ENCODE data around the gene ADGRL3. TPM values are rescaled to one million over a fixed set of nuclear protein-coding genes. Genes with fewer than 3 reads are reported as not detected.

ADGRL3 gene
- total RNA-seq, 1 donor from 2014 or later = 45.9 TPM

DNA sequence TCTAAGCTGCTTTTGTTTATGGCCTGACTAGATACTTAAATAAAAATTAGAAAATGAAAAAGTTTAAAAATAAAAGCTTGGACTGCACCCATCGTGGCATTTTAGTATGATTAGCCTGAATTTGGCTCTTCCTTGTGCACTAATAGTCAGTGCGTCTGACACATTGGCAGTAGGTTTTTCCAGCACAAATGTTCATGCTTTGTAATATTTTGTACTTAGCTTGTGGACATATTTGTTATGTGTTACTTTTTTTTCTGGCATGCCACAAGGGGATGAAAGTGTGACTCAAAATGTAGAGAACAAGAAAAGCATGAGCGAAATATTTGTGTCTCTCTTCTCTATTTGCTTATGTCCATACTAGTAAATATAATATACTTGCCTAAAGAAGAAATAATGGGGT is 359.3 kb downstream of the ADGRL3 start:
- DNase-seq (ENCODE audit: low spot score) = no peak
- no peak for ATAC-seq
- intact Hi-C loops (cut with DNase I) = no loop called here

DNA sequence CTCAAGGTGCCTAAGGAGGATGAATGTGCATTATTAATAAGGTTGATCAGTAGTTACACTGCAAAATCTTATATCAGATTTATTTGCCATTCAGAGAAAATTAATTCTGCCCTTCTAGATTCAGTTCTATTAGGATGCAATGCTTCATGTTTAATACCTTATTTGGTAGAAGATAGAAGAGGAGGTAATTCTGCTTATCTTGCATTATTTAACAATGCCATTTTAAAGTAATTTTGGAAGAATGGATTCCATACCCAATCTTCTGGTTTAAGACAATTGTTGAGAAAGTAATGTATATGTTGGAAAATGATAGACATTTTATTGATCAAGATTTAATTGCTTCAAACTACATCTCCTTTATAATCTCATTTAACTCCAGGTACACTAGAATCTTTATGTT is 360.9 kb downstream of the ADGRL3 start:
- DNase-seq (ENCODE audit: low spot score) (no peak), ATAC-seq (no peak)
- intact Hi-C loops (cut with DNase I) = no loop called here

DNA sequence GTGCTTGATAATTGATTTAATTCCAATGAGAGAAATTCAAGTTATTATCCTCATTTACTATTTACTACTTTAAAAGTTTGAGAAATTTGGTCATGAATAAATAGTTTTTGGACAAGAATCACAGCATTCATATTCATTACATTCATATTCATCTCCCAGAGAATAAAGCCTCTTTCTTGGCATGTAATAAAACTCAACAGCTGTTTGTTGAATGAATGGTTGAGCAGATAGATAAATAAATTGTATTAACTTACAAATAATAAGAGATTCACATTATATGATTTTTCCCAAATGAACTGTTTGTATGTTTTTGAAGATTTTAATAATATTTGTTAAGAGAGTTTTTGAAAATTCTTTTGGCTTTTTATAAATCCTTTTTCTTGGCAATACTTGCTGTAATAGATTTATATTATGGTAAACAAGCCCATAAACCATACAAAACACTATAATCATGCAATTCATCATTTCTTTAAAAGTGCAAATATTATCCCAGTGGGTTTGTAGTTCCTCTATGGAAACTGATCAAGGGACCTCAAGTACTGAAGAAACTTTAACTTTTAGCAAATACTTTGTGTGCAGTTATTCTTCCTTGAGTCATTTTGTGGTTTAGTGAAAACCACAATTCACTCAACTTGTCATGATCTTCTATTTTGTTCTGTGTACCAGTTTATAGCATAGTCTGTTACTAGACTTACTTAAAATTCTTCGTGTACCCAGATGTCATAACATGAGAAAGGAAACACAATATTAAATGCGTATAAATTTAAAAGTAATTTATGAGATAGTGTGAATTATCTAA is 371.8 kb downstream of the ADGRL3 start:
- DNase-seq (ENCODE audit: low spot score) = no peak
- intact Hi-C loops (cut with DNase I) = no loop called here
- no peak for ATAC-seq

DNA sequence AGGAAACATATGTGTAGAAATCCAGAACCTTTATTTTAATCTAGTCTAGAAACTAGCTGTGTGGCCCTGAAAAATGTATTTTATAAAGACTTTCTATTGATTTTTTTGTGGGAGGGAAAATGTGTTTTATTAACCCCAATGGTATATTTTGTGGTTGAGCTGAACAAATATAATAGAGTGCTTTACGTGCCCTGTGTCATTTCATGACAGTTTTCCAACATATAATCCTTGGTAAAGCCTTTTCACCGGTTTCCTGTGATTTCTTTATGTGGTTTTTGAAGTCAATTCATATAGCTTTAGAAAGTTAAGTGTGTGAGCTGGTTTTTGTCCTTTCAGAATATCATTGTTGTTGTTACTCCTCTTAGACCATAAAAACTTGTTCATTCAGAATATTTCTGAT is 375.7 kb downstream of the ADGRL3 start:
- ATAC-seq (no peak), DNase-seq (ENCODE audit: low spot score) (no peak)
- intact Hi-C loops (cut with DNase I) = no loop called here

DNA sequence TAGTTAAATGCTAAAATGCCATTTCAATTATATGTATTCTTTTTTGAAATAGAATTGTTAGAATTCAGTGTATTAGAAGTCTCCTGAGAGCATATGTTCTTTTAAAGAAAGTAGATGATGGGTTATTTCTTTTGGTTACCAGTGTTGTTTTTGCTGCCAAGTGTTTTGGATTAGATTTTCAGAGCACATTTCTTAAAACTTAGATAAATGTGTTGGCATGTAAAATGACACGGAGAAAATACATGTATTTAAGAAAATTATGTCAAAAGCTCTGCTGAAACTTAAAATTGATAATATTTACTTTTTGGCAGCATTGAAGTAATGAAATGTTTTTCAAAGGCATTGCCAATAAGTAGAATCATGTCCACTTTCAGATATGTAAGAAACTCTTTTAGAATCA is 379.7 kb downstream of the ADGRL3 start:
- no peak for ATAC-seq
- intact Hi-C loops (cut with DNase I) = no loop called here
- no peak for DNase-seq (ENCODE audit: low spot score)

DNA sequence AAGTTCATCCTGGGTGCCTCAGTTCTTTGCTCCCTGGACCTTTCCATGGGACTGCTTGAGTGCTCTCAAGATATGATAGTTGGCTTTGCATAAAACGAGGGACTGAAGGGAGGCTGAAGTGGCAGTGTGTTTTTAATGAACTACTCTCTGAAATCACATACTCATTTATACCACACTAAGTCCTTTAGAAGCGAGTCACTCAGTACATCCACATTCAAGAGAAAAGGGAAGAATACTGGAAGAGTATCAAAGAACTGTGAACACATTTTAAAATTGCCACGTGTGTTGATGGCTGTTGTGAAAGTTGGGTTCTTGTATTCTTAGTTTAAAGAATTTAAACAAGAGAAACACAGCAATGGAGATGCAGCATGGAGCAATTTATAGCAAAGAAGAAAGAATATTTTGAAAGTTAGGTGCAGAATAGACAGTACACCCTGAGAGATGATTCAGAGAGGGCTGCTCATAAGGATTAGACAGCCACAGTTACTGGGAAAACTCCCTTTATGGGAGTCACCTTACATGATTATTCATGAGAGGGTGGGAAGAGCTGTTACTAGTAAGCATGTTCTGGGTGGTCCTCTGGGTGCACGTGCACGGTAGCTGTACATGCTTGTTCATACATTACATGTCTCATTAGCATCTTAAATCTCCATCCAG is 380.7 kb downstream of the ADGRL3 start:
- no peak for ATAC-seq
- DNase-seq (ENCODE audit: low spot score) = no peak
- intact Hi-C loops (cut with DNase I) = no loop called here

DNA sequence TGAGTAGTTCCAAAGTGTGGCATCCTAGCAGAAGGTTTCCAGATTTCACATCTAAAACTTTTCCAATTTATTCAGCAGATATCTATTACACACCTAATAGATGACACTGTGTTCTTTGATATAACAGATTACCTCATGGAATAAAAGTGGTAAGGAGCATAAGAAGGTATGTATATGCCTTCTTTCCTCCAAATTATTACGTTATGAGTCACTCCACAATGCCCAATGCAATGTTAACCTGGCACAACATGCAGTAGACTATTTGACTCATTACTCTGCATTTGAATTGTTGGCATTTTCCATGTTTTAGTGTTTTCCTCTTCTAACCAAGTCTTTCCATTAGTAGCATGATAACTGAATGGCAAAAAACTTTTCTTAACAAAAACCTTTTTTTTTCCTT is 383.6 kb downstream of the ADGRL3 start:
- no peak for DNase-seq (ENCODE audit: low spot score)
- no peak for ATAC-seq
- intact Hi-C loops (cut with DNase I) = no loop called here

DNA sequence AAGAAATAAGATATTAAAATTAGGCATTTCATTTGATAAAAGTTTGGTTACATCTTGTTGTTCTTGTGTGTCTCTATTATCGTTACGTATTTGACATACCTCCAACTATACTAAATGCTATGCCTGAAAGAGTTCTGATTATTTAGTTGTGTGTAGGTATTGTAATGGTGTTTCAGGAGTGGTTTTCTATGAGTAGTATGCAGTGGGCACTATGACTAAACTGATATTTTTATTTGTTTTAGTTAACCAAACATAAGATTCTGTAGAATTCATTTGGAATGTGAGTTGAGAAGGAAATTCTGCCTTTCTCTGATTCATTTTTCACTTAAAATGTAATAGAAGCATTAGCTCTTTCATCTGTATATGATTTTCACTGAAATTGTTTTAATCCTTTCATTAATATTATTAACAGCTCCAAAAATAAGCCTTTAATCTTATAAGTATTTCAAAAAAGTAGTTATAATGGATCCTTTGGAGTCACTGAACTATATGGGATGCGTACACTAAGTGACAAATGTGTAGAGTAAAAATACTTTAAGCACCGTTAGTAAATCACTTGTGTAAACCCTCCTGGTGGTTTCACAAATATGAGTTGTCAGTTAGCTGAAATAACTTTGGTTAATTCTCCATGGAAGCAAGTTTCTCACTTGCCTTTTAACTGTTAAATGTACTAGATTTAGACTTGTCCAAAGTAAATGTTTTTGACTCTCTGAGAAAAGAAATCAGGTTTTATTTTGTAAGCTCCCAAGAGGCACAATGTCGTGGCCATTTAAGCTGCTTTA is 388.7 kb downstream of the ADGRL3 start:
- ATAC-seq (no peak), DNase-seq (ENCODE audit: low spot score) (no peak)
- intact Hi-C loops (cut with DNase I) = no loop called here

DNA sequence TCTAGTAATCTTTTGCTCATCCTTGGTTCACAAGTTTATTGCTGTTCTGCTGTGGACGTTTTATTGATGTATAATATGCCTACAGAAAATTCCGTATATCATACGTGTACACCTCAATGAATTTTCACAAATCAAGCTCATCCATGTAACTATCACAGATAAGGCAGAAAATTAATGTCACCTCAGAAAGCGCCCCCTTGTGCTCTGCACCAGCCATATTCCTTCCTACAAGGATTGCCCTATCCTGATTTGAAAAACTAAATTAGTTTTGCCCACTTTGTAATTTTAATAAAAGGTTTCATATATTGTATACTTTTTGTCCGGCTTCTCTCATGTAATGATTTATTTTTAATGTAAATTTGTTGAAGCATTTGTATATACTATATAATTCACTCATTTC is 390.8 kb downstream of the ADGRL3 start:
- ATAC-seq (no peak), DNase-seq (ENCODE audit: low spot score) (no peak)
- intact Hi-C loops (cut with DNase I) = no loop called here

DNA sequence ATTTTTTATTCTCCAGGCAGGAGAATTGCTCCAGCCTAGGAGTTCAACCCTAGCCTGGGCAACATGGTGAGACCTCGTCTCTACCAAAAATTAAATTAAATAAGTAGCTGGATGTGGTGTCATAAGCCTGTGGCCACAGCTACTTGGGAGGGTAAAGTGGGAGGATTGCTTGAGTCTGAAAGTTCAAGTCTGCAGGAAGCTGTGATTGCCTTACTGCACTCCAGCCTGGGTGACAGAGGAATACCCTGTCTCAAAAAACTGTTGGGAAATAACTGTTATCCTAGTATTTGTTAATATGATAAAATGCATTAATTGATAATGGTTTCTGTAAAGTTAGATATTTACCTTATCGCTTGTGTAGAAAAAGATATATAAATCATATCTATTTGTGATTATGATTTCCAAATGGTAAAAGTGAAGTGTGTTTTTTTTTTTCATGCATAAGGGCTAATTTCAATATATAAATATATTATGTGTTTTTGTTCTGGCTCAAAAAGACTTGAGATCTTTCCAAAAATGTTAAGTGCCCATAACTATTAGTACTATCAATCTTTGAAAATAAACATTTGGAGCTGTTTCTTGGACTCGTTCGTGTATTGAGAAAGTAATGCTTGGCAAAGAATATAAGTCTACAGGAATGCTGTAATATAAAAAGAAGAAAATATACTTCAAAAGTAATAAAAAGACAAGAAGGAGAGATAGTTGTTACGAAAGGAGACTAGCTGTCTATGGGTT is 396.6 kb downstream of the ADGRL3 start:
- ATAC-seq (no peak), DNase-seq (ENCODE audit: low spot score) (no peak)
- intact Hi-C loops (cut with DNase I) = no loop called here

DNA sequence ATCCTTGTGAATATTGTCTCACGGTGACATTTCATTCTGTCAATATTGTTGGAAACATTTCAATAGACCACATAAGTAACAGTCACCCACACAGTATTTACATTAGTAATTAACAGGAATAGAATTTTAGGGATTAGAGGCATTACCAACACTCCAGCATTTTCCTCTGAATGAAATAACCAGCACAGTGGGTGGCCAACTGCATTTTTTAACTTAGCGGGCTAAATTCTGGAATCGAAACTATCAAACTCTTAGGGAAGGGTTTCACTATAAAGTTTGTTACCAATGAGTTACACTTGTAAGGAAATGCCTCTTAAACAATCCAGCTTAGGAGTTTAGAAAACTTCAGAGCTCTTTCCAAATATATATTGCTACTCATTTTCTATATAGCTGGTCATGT is 403.0 kb downstream of the ADGRL3 start:
- intact Hi-C loops (cut with DNase I) = no loop called here
- DNase-seq (ENCODE audit: low spot score) (no peak), ATAC-seq (no peak)

DNA sequence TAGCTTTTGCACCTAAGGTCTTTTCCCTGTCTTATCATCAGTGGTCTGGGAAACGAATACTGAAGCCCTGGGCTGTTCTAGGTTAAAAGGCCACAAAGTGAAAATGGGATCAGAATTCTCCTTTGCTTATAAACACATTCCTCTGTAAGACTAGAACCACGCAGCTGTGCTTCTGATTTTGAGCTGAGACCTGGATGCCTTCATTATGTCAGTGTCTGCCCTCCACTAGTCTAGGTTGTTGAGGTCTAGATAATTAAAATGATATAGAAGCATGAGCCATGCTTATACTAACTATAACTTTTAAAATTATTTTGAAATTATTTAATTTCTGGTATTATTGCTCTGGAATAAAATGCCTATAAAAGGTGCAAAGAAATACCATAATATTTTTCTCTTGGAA is 403.9 kb downstream of the ADGRL3 start:
- no peak for DNase-seq (ENCODE audit: low spot score)
- no peak for ATAC-seq
- intact Hi-C loops (cut with DNase I) = no loop called here

DNA sequence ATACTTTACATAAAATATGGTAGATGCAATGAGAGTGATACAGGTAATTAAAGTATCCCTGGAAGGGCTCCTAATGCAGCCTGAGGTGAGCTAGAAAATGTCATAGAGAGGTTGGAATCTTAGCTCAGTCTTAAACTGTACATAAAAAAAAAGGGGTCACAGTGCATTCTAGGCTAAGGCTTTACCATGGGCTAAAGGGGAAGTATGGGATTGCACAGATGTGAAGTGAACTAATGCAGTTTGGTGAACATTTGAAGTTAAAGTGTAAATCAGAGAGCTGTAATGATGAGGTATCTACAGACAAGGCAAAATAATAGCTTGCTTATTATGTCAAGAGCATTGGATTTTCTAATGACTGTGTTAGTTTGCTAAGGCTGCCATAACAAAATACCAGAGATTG is 405.9 kb downstream of the ADGRL3 start:
- DNase-seq (ENCODE audit: low spot score) (no peak), ATAC-seq (no peak)
- intact Hi-C loops (cut with DNase I) = no loop called here

DNA sequence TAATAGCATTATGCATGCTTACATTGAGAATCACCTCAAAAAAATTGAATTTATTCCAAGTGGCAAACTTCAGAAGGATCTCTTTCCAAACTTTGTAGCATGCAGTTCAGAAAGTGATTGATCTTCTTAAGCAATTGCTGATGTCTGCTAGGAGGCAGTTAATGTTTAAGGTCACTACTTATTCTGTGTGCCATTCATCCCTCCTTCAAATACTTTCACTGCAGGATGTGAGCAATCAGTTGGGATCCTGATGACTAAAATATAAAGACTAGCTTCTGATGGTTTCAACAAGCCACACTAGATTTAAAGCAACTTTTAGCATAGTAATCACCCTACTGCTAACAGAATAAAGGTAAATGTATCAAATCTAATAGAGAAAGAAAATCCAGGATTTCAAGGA is 414.1 kb downstream of the ADGRL3 start:
- DNase-seq (ENCODE audit: low spot score) (no peak), ATAC-seq (no peak)
- intact Hi-C loops (cut with DNase I) = no loop called here

DNA sequence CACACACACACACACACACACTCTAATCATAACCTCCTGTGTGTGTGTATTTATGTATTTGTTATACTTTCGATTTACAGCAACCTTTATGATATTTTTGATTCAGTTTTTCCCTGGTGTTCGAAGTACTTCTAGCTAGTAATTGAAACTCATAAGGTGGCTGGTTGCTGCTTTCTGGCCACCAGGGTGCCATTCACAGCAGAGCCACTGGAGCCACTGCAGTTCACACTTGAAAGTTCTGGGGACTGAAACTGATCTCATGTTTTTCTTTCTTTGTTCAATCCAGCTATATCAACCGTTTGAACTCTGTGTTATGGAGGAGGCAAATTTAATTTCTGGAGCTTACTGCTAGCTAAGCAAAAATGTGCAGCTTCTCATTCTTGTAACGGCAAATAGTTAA is 419.4 kb downstream of the ADGRL3 start:
- intact Hi-C loops (cut with DNase I) = no loop called here
- no peak for DNase-seq (ENCODE audit: low spot score)
- ATAC-seq = no peak

DNA sequence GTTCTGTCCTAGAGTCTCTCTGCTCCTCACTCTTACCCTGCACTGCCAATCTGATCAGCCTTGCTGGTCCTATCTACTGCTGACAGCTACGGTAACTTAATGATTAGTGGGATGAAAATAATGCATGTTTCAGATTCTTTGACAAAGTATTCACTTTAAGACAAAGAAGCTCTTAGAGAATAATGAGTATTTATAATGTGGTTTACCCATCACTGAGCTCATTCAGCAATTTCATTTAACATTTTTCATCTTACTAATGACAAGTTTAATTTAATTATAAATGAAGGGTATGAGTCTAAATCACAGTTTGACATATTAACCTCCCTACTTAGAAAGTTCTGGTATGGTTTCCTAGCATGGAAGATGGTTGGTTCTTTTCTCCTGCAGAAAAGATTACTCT is 428.2 kb downstream of the ADGRL3 start:
- intact Hi-C loops (cut with DNase I) = no loop called here
- no peak for DNase-seq (ENCODE audit: low spot score)
- no peak for ATAC-seq

DNA sequence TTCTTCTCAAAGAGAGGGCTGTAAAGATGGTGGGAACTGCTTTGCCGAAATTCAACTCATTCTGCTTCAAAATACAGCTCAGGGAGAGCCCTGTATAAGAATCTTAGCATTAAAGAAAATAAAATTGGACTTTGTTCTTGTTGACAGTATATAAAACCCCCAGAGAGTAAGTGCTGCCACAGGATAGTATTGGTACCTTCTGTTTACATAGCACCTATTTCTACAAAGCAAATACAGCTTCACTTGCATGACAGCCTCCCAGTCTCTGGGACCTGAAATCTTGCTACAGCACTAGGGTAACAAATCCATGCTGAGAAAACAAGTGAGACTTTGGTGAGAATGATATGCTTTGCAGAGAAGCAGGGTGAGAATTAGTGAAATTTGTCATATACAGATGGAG is 428.6 kb downstream of the ADGRL3 start:
- ATAC-seq = no peak
- intact Hi-C loops (cut with DNase I) = no loop called here

DNA sequence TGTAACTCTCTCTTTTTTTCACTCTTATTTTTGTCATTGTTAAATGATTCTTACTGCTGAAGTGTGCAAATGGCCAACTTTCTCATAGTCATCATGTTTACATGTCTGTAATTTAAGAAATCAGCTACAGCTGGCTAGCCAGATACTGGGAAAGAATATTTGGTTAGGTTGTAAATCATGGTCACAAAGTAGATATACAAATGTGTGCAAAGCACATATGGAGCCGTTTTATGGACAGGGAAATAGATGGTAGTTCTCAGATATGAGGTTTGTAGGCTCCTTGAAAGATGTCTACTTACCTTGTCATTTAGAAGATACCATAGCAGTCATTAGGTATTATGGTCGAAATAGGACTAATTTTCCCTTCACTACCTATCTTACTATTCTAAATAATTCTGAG is 430.4 kb downstream of the ADGRL3 start:
- DNase-seq (ENCODE audit: low spot score) = no peak
- intact Hi-C loops (cut with DNase I) = no loop called here
- no peak for ATAC-seq

More for the DNA sequence above, 428.6 kb downstream of the ADGRL3 start:
- DNase-seq (ENCODE audit: low spot score) = no peak

DNA sequence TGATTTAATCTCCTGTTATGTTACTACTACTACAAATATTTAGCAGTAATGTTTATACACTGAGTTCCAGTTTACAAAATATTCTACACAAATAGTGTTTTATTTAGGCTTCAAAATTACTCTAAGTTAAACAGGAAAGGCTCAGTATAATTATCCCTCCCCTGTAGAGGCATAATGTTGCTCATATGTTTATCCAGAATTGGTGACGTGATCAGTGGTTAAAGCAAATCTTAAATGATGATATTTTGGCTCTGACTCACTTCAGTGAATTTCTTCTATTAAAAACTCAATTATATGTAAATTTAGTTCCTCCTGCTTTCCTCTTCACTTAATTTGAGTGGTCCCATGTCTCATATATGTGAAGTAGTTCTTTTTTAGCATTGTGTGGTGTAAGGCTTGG is 438.5 kb downstream of the ADGRL3 start:
- ATAC-seq = no peak
- intact Hi-C loops (cut with DNase I) = no loop called here
- no peak for DNase-seq (ENCODE audit: low spot score)
